Breast epithelium (tissue), 3 donors: ENCODE measurements around the gene HPN.

Experiments used
- POLR2A ChIP-seq: fragments of 450-650 bp; IDR thresholded peaks from one replicate; pipeline ENCODE4 v1.6.1; 2016; ENCODE audit warnings: antibody characterized with exemption, mild to moderate bottlenecking, moderate library complexity
- POLR2AphosphoS5 ChIP-seq, 3 donors: sonication (generic); formaldehyde crosslinking; IDR thresholded peaks; one replicate each; pipeline ENCODE4 v1.6.1; 2017; ENCODE audit warnings: antibody characterized with exemption in 3 of 3
- TF ChIP-seq, protein P1 (sequence below), 3 donors: fragments of 450-650 bp; IDR thresholded peaks; one replicate each; pipeline ENCODE4 v1.5.1; 2016 to 2017; ENCODE audit warnings: antibody characterized with exemption in 3 of 3, mild to moderate bottlenecking in 3 of 3, moderate library complexity in 3 of 3

DNA sequence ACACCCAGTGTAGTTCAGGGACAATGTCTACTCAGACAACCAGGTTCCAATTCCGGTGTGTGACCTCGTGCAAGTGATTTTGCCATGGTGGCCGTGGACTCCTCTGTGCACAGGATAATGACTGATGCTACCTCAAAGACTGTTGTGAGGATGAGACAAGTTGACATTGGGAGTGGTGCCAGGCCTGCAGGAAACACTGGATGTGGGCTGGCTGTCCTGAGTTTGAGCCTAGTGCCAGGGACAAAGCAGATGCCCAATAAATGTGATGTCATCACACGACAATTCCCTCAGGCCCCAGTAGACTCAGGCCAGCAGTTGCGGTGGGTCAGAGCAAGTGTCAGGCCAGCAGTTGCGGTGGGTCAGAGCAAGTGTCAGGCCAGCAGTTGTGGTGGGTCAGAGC, 17.4 kb upstream of the HPN start:
- TF ChIP-seq, protein P1, sequence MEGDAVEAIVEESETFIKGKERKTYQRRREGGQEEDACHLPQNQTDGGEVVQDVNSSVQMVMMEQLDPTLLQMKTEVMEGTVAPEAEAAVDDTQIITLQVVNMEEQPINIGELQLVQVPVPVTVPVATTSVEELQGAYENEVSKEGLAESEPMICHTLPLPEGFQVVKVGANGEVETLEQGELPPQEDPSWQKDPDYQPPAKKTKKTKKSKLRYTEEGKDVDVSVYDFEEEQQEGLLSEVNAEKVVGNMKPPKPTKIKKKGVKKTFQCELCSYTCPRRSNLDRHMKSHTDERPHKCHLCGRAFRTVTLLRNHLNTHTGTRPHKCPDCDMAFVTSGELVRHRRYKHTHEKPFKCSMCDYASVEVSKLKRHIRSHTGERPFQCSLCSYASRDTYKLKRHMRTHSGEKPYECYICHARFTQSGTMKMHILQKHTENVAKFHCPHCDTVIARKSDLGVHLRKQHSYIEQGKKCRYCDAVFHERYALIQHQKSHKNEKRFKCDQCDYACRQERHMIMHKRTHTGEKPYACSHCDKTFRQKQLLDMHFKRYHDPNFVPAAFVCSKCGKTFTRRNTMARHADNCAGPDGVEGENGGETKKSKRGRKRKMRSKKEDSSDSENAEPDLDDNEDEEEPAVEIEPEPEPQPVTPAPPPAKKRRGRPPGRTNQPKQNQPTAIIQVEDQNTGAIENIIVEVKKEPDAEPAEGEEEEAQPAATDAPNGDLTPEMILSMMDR (IDR thresholded peaks at IDR 0.05): no peak
- TF ChIP-seq POLR2A: no peak
- TF ChIP-seq POLR2AphosphoS5 (IDR thresholded peaks at IDR 0.05): no peak
